ENCODE measurements around the gene SNRNP27. TPM values are rescaled to one million over a fixed set of nuclear protein-coding genes. Genes with fewer than 3 reads are reported as not detected.
"Not testable (repeated sequence)": the region's sequence is repeated elsewhere in the genome, so short reads cannot be mapped to it uniquely, and the experiment has no call there.

The SNRNP27 gene
- total RNA-seq, 1 experiment from 2014 or later, result 107 TPM

GRCh38 chr2:69946351-69947324, 52.9 kb downstream of the SNRNP27 start:
- H3K27ac ChIP-seq, result no peak overlapping the region
- no peaks in the 10 kb centered on the region; the same call in 1 of the 2 replicates for H3K27me3 ChIP-seq
- peaks cover 6% of the 10 kb centered on the region; the same call in 1 of the 2 replicates for H3K4me1 ChIP-seq
- no peak for DNase-seq
- no peak overlapping the region for H3K4me3 ChIP-seq
- H3K36me3 ChIP-seq, result no peaks in the 10 kb centered on the region
- H3K9me3 ChIP-seq (replicated peaks), result no peaks in the 10 kb centered on the region

- Histone ChIP-seq H3K4me1 (peaks cover 6% of the 10 kb centered on the region; the same call in 1 of the 2 replicates), H3K27ac (no peak overlapping the region), H3K9me3 (replicated peaks) (no peaks in the 10 kb centered on the region), H3K27me3 (no peaks in the 10 kb centered on the region; the same call in 1 of the 2 replicates), H3K4me3 (no peak overlapping the region), H3K36me3 (no peaks in the 10 kb centered on the region)
- no peak for DNase-seq
These were observed 53.7 kb downstream of the SNRNP27 start for GRCh38 chr2:69947325-69947931.

- Histone ChIP-seq H3K4me3 (peak overlapping the region; percentile 48), H3K9me3 (replicated peaks) (no peaks in the 10 kb centered on the region), H3K27me3 (no peaks in the 10 kb centered on the region; the same call in 1 of the 2 replicates), H3K27ac (no peak overlapping the region), H3K36me3 (no peaks in the 10 kb centered on the region), H3K4me1 (peaks cover 6% of the 10 kb centered on the region; the same call in 1 of the 2 replicates)
- peak; percentile 28 to 39 for DNase-seq
These were observed 54.5 kb downstream of the SNRNP27 start for GRCh38 chr2:69948032-69948962.

- no peak for DNase-seq
- Histone ChIP-seq H3K4me1 (peaks cover 6% of the 10 kb centered on the region; the same call in 1 of the 2 replicates), H3K27me3 (no peaks in the 10 kb centered on the region; the same call in none of the 2 replicates), H3K27ac (no peak overlapping the region), H3K9me3 (replicated peaks) (no peaks in the 10 kb centered on the region), H3K4me3 (peak overlapping the region; percentile 48), H3K36me3 (no peaks in the 10 kb centered on the region)
These were observed 55.3 kb downstream of the SNRNP27 start for GRCh38 chr2:69948963-69949645.

- Histone ChIP-seq H3K36me3 (no peaks in the 10 kb centered on the region), H3K9me3 (replicated peaks) (no peaks in the 10 kb centered on the region), H3K27me3 (no peaks in the 10 kb centered on the region; the same call in none of the 2 replicates), H3K27ac (no peak overlapping the region), H3K4me3 (no peak overlapping the region), H3K4me1 (peaks cover 6% of the 10 kb centered on the region; the same call in 1 of the 2 replicates)
- no peak for DNase-seq
These were observed 56.5 kb downstream of the SNRNP27 start for GRCh38 chr2:69950241-69950640.

- H3K4me3 ChIP-seq; H3K27ac ChIP-seq; H3K4me1 ChIP-seq; H3K36me3 ChIP-seq; H3K9me3 ChIP-seq (replicated peaks); H3K27me3 ChIP-seq; DNase-seq: not testable (repeated sequence)
These were observed 56.9 kb downstream of the SNRNP27 start for GRCh38 chr2:69950671-69951070.

- H3K27me3 ChIP-seq, result no peaks in the 10 kb centered on the region; the same call in none of the 2 replicates
- no peak overlapping the region for H3K4me3 ChIP-seq
These were observed 58.8 kb downstream of the SNRNP27 start for GRCh38 chr2:69952336-69953115.

GRCh38 chr2:69954084-69954483, 60.3 kb downstream of the SNRNP27 start:
- peaks cover 14% of the 10 kb centered on the region; the same call in 1 of the 2 replicates for H3K4me1 ChIP-seq
- no peaks in the 10 kb centered on the region; the same call in none of the 2 replicates for H3K27me3 ChIP-seq
- peak in 1 of 2 experiments; percentile 26 for DNase-seq
- H3K4me3 ChIP-seq, result no peak overlapping the region
- H3K27ac ChIP-seq, result no peak overlapping the region
- no peaks in the 10 kb centered on the region for H3K9me3 ChIP-seq (replicated peaks)
- H3K36me3 ChIP-seq, result no peaks in the 10 kb centered on the region

More at GRCh38 chr2:69952336-69953115, 58.8 kb downstream of the SNRNP27 start:
- no peak for DNase-seq
- H3K27ac ChIP-seq, result no peak overlapping the region
- peaks cover 4% of the 10 kb centered on the region; the same call in 1 of the 2 replicates for H3K4me1 ChIP-seq
- no peaks in the 10 kb centered on the region for H3K9me3 ChIP-seq (replicated peaks)
- no peaks in the 10 kb centered on the region for H3K36me3 ChIP-seq

Other genes with a start within 250 kb of the SNRNP27 start
- gene ANXA4, start 151.8 kb upstream of the SNRNP27 start, total RNA-seq (2014; rRNA removed; shearing (Covaris generic)), result 2.8 and 4.7 TPM in 2 replicates
- gene GMCL1, start 64.3 kb upstream of the SNRNP27 start, total RNA-seq (2014; rRNA removed; shearing (Covaris generic)), result 20.1 and 26.1 TPM in 2 replicates
- gene MXD1, start 21.2 kb downstream of the SNRNP27 start, total RNA-seq (2014; rRNA removed; shearing (Covaris generic)), result 5.2 and 5.3 TPM in 2 replicates
- 0.51 and 0.95 TPM in 2 replicates for gene ASPRV1, start 67.7 kb downstream of the SNRNP27 start, total RNA-seq (2014; rRNA removed; shearing (Covaris generic))
- 81.6 and 88.4 TPM in 2 replicates for gene PCBP1, start 193.5 kb downstream of the SNRNP27 start, total RNA-seq (2014; rRNA removed; shearing (Covaris generic))